HFFc6 (cell line): ENCODE measurements around the gene LRP5. TPM values are rescaled to one million over a fixed set of nuclear protein-coding genes. Genes with fewer than 3 reads are reported as not detected.

Experiments used
- DNase-seq: peaks from one replicate; pipeline ENCODE4 v3.0.0-alpha.2; 2018
- H3K27ac Mint-ChIP-seq: 2 replicates; pipeline ENCODE4 v1.8.0; 2020; ENCODE audit warnings: mild to moderate bottlenecking, mixed read lengths
- H3K27me3 Mint-ChIP-seq: 2 replicates; pipeline ENCODE4 v1.8.0; 2021; ENCODE audit warnings: mild to moderate bottlenecking, moderate library complexity, mixed read lengths; ENCODE audit not compliant: insufficient read depth
- H3K36me3 Mint-ChIP-seq: 2 replicates; pipeline ENCODE4 v1.8.0; 2021; ENCODE audit warnings: low read depth, mixed read lengths
- H3K4me1 Mint-ChIP-seq: 2 replicates; pipeline ENCODE4 v1.8.0; 2020; ENCODE audit warnings: low read depth, mixed read lengths
- H3K4me3 Mint-ChIP-seq: 2 replicates; pipeline ENCODE4 v1.8.0; 2020; ENCODE audit warnings: mild to moderate bottlenecking, moderate library complexity, mixed read lengths
- H3K9me3 Mint-ChIP-seq: 2 replicates; pipeline ENCODE4 v1.8.0; 2020; ENCODE audit warnings: mild to moderate bottlenecking, mixed read lengths
- total RNA-seq, 6 experiments: library from RNA; stranded (reverse); fragmentation: NEBNext Ultra II Directional; extraction: Animal tissue kit (Norgen Biotek cat#: 25700); gene quantifications; 2 replicates in 1 of 6; 3 replicates in 5 of 6; pipeline ENCODE4 v1.2.3, GENCODE V29; 2021
- TF ChIP-seq, protein P1 (sequence below): fragments of 200-600 bp; sonication (generic); IDR thresholded peaks from 2 replicates; pipeline ENCODE4 v1.5.0; 2021; ENCODE audit warnings: antibody characterized with exemption, mild to moderate bottlenecking

LRP5 gene
- total RNA-seq, 6 experiments from 2014 or later: 2.5 to 14.9 (median 3.8) TPM

DNA sequence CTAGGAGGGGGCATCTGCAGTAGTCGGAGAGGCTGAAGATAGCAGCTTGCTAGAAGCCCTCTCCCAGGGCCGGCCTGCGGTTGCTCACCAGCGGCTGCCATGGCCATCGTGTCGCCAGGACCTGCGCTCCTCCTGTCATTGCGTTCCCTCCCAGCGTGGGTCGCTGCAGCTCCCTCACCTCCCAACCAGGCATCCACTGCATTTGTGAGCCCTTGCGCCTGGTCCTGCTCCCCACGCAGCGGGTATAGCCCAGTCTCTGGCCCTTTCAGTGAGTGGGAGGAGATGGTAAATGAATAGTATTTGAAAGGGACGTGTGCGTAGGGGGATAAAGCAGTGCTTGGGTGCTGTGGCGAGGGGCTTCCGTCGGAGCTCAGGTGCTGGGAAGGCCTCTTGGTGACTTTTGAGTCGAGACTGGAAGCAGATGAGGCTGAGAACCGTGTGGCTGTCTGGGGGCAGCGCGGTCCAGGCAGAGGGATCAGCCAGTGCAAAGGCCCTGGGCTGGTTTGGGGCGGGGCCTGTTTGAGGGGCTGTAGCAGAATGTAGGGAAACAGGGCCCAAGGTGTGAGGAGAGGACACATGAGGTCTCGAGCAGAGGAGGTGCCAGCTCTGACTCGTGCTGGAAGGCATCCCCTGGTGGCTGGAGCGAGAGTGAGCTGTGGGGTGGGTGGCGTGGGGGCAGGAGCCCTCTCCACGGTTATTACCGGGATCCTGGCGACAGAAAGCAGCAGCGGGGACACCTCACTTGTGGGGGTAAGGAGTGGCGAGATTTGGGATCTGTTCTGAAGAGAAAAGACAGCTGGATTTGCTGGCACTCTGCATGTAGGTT lies 39.3 kb downstream of the LRP5 start:
- Mint-ChIP-seq H3K9me3 (no peaks in the 10 kb centered on the region), H3K36me3 (no peaks in the 10 kb centered on the region), H3K4me1 (peaks cover 5% of the 10 kb centered on the region; the same call in 1 of the 2 replicates), H3K27me3 (peaks cover 4% of the 10 kb centered on the region), H3K4me3 (no peak overlapping the region), H3K27ac (no peak overlapping the region)
- TF ChIP-seq, protein P1, sequence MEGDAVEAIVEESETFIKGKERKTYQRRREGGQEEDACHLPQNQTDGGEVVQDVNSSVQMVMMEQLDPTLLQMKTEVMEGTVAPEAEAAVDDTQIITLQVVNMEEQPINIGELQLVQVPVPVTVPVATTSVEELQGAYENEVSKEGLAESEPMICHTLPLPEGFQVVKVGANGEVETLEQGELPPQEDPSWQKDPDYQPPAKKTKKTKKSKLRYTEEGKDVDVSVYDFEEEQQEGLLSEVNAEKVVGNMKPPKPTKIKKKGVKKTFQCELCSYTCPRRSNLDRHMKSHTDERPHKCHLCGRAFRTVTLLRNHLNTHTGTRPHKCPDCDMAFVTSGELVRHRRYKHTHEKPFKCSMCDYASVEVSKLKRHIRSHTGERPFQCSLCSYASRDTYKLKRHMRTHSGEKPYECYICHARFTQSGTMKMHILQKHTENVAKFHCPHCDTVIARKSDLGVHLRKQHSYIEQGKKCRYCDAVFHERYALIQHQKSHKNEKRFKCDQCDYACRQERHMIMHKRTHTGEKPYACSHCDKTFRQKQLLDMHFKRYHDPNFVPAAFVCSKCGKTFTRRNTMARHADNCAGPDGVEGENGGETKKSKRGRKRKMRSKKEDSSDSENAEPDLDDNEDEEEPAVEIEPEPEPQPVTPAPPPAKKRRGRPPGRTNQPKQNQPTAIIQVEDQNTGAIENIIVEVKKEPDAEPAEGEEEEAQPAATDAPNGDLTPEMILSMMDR: no peak
- DNase-seq: no peak

DNA sequence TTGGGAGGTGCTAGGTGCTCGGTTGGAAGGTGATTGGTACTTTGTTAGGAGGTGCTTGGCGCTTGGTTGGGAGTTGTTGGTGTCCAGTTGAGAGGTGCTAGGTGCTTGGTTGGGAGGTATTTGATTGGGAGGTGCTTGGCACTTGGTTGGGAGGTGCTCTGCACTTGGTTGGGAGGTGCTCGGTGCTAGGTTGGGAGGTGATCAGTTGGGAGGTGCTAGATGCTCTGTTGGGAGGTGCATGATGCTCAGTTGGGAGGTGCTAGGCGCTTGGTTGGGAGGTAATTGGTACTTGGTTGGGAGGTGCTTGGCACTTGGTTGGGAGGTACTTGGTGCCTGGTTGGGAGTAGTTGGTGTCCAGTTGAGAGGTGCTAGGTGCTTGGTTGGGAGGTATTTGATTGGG lies 40.2 kb downstream of the LRP5 start:
- TF ChIP-seq, protein P1: no peak
- Mint-ChIP-seq H3K4me3 (no peak overlapping the region), H3K4me1 (peaks cover 5% of the 10 kb centered on the region; the same call in 1 of the 2 replicates), H3K9me3 (no peaks in the 10 kb centered on the region), H3K27me3 (peaks cover 6% of the 10 kb centered on the region), H3K36me3 (no peaks in the 10 kb centered on the region), H3K27ac (no peak overlapping the region)
- no peak for DNase-seq

DNA sequence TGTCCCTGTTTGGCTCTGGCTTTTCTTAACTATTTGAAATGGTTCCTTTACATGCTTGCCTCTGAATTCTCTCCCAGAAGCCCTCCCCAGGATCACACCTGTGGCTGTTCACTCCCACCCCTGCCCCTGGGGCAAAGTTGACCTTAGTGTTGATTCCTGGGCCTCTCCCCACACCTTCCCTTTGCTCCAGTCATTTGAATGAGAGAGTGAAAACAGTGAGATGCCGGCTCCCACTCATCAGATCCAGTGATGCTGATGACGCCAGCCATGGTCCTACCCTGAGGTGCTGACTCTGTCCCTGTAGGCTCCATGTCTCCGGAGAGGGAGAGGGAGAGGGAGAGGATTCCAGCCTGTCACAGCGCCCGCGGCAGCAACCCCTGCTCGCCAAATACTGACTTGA lies 40.7 kb downstream of the LRP5 start:
- H3K4me3 Mint-ChIP-seq: no peak overlapping the region
- no peak for DNase-seq
- TF ChIP-seq, protein P1: no peak
- no peak overlapping the region; the same call in 1 of the 2 replicates for H3K27ac Mint-ChIP-seq
- H3K4me1 Mint-ChIP-seq: peaks cover 5% of the 10 kb centered on the region; the same call in 1 of the 2 replicates
- no peaks in the 10 kb centered on the region for H3K9me3 Mint-ChIP-seq
- H3K27me3 Mint-ChIP-seq: peaks cover 6% of the 10 kb centered on the region
- no peaks in the 10 kb centered on the region for H3K36me3 Mint-ChIP-seq

GRCh38 chr11:68353669-68354068 lies 41.3 kb downstream of the LRP5 start:
- Mint-ChIP-seq H3K4me1 (peaks cover 5% of the 10 kb centered on the region; the same call in 1 of the 2 replicates), H3K27me3 (peaks cover 6% of the 10 kb centered on the region), H3K9me3 (no peaks in the 10 kb centered on the region), H3K36me3 (no peaks in the 10 kb centered on the region), H3K4me3 (no peak overlapping the region), H3K27ac (peak overlapping the region; percentile 79)
- TF ChIP-seq, protein P1: no peak
- DNase-seq: no peak

- H3K27ac Mint-ChIP-seq: peak overlapping the region; percentile 79
- TF ChIP-seq, protein P1: no peak
- DNase-seq: peak; percentile 81
- no peaks in the 10 kb centered on the region for H3K9me3 Mint-ChIP-seq
- H3K27me3 Mint-ChIP-seq: peaks cover 6% of the 10 kb centered on the region
- H3K4me1 Mint-ChIP-seq: peaks cover 5% of the 10 kb centered on the region; the same call in 1 of the 2 replicates
- no peaks in the 10 kb centered on the region for H3K36me3 Mint-ChIP-seq
- H3K4me3 Mint-ChIP-seq: no peak overlapping the region
Measured at GRCh38 chr11:68354148-68354872, 41.9 kb downstream of the LRP5 start.
